WTC11 (cell line): ENCODE data around the gene TTC1. TPM values are rescaled to one million over a fixed set of nuclear protein-coding genes. Genes with fewer than 3 reads are reported as not detected.

Experiments used
- ATAC-seq: fragments of 200-7000 bp; cut with Tn5 transposase; 2 replicates; pipeline ENCODE4 v1.10.0; 2021; ENCODE audit warnings: mild to moderate bottlenecking, moderate library complexity
- CTCF ChIA-PET: fragments of 300-600 bp; sonication (Branson Sonifier 250); formaldehyde crosslinking; loops from one replicate; lab custom pipeline; 2021; ENCODE audit warnings: antibody characterized with exemption; lab: Charles Lee
- POLR2A ChIA-PET: fragments of 350-600 bp; sonication (Branson Sonifier 250); formaldehyde crosslinking; loops from one replicate; lab custom pipeline; 2021; ENCODE audit warnings: antibody characterized with exemption; lab: Charles Lee
- DNase-seq: peaks from one replicate; pipeline ENCODE4 v3.0.0; 2021; ENCODE audit warnings: low spot score
- H3K27ac Mint-ChIP-seq: 2 replicates; pipeline ENCODE4 v1.8.0; 2021; ENCODE audit warnings: mixed read lengths
- H3K27me3 Mint-ChIP-seq: 2 replicates; pipeline ENCODE4 v1.8.0; 2021; ENCODE audit warnings: low read depth, mild to moderate bottlenecking, moderate library complexity, mixed read lengths
- H3K36me3 Mint-ChIP-seq: 2 replicates; pipeline ENCODE4 v1.8.0; 2021; ENCODE audit warnings: mixed read lengths
- H3K4me1 Mint-ChIP-seq: 2 replicates; pipeline ENCODE4 v1.8.0; 2022; ENCODE audit warnings: mixed read lengths
- H3K4me3 Mint-ChIP-seq: 2 replicates; pipeline ENCODE4 v1.8.0; 2021; ENCODE audit warnings: mild to moderate bottlenecking, moderate library complexity, mixed read lengths
- H3K9me3 Mint-ChIP-seq: 2 replicates; pipeline ENCODE4 v1.8.0; 2021; ENCODE audit warnings: mixed read lengths
- ARID4B ChIP-seq: sonication (generic); formaldehyde crosslinking; IDR thresholded peaks from 2 replicates; pipeline ENCODE4 v1.8.0; 2023; ENCODE audit warnings: missing genetic modification reagents, mild to moderate bottlenecking, borderline replicate concordance
- ATF1 ChIP-seq: sonication (generic); formaldehyde crosslinking; IDR thresholded peaks from 2 replicates; pipeline ENCODE4 v1.8.1; 2023; ENCODE audit warnings: mild to moderate bottlenecking, moderate library complexity, missing genetic modification reagents
- ATF3 ChIP-seq: sonication (generic); formaldehyde crosslinking; conservative IDR thresholded peaks from 2 replicates; pipeline ENCODE4 v1.8.1; 2022; ENCODE audit warnings: mild to moderate bottlenecking, missing genetic modification reagents
- CREM ChIP-seq: sonication (generic); formaldehyde crosslinking; IDR thresholded peaks from 2 replicates; pipeline ENCODE4 v1.8.1; 2022; ENCODE audit warnings: mild to moderate bottlenecking, missing genetic modification reagents, moderate library complexity
- E2F5 ChIP-seq: sonication (generic); formaldehyde crosslinking; IDR thresholded peaks from 2 replicates; pipeline ENCODE4 v1.8.1; 2022; ENCODE audit warnings: mild to moderate bottlenecking, moderate library complexity, missing genetic modification reagents
- FOXK1 ChIP-seq: sonication (generic); formaldehyde crosslinking; IDR thresholded peaks from 2 replicates; pipeline ENCODE4 v1.8.0; 2022; ENCODE audit warnings: mild to moderate bottlenecking, moderate library complexity, missing genetic modification reagents
- HMGXB4 ChIP-seq: sonication (generic); formaldehyde crosslinking; IDR thresholded peaks from 2 replicates; pipeline ENCODE4 v1.8.1; 2023; ENCODE audit warnings: mild to moderate bottlenecking, moderate library complexity, missing genetic modification reagents
- MXD4 ChIP-seq: fragments of 250-450 bp; sonication (Bioruptor Pico); IDR thresholded peaks from 2 replicates; pipeline ENCODE4 v1.8.0; 2021; ENCODE audit warnings: mild to moderate bottlenecking, moderate library complexity, borderline replicate concordance
- MYBL2 ChIP-seq: sonication (generic); formaldehyde crosslinking; IDR thresholded peaks from 2 replicates; pipeline ENCODE4 v1.8.1; 2023; ENCODE audit warnings: mild to moderate bottlenecking, moderate library complexity, missing genetic modification reagents
- NFYB ChIP-seq: sonication (generic); formaldehyde crosslinking; conservative IDR thresholded peaks from 2 replicates; pipeline ENCODE4 v1.8.0; 2022; ENCODE audit warnings: low read depth, missing genetic modification reagents
- NR1H2 ChIP-seq: sonication (generic); formaldehyde crosslinking; IDR thresholded peaks from 2 replicates; pipeline ENCODE4 v1.9.0; 2021; ENCODE audit warnings: mild to moderate bottlenecking, moderate library complexity, missing genetic modification reagents
- OVOL2 ChIP-seq: fragments of 250-450 bp; sonication (Bioruptor Pico); IDR thresholded peaks from 2 replicates; pipeline ENCODE4 v1.9.0; 2021; ENCODE audit warnings: mild to moderate bottlenecking, borderline replicate concordance
- PRRX2 ChIP-seq: fragments of 250-450 bp; sonication (Bioruptor Pico); IDR thresholded peaks from 2 replicates; pipeline ENCODE4 v1.8.0; 2021; ENCODE audit warnings: mild to moderate bottlenecking
- ZNF263 ChIP-seq: sonication (generic); formaldehyde crosslinking; IDR thresholded peaks from 2 replicates; pipeline ENCODE4 v1.8.1; 2022; ENCODE audit warnings: low read depth, mild to moderate bottlenecking, moderate library complexity, missing genetic modification reagents
- ZNF396 ChIP-seq: fragments of 250-450 bp; sonication (Bioruptor Pico); IDR thresholded peaks from 2 replicates; pipeline ENCODE4 v1.8.0; 2021; ENCODE audit warnings: mild to moderate bottlenecking, moderate library complexity, borderline replicate concordance
- ZNF423 ChIP-seq: fragments of 250-450 bp; sonication (Bioruptor Pico); IDR thresholded peaks from 2 replicates; pipeline ENCODE4 v2.1.2; 2022; ENCODE audit warnings: mild to moderate bottlenecking, moderate library complexity
- total RNA-seq: library from RNA; stranded (reverse); gene quantifications from 3 replicates; pipeline ENCODE4 v1.2.3, GENCODE V29; 2021
- TF ChIP-seq, protein P1 (sequence below): sonication (generic); formaldehyde crosslinking; IDR thresholded peaks from 2 replicates; pipeline ENCODE4 v1.8.0; 2023; ENCODE audit warnings: missing genetic modification reagents
- TF ChIP-seq, protein P2 (sequence below): fragments of 250-450 bp; sonication (Bioruptor Pico); IDR thresholded peaks from 2 replicates; pipeline ENCODE4 v1.9.0; 2021; ENCODE audit warnings: mild to moderate bottlenecking
- TF ChIP-seq, protein P3 (sequence below): sonication (generic); formaldehyde crosslinking; IDR thresholded peaks from 2 replicates; pipeline ENCODE4 v1.8.0; 2022; ENCODE audit warnings: mild to moderate bottlenecking, missing genetic modification reagents
- TF ChIP-seq, protein P4 (sequence below): fragments of 250-450 bp; sonication (Bioruptor Pico); conservative IDR thresholded peaks from 2 replicates; pipeline ENCODE4 v1.9.0; 2021; ENCODE audit warnings: mild to moderate bottlenecking
- TF ChIP-seq, protein P5 (sequence below): sonication (generic); formaldehyde crosslinking; IDR thresholded peaks from 2 replicates; pipeline ENCODE4 v1.8.1; 2023; ENCODE audit warnings: mild to moderate bottlenecking, missing genetic modification reagents, moderate library complexity

The TTC1 gene
- total RNA-seq, 1 experiment from 2014 or later = 47.4 TPM

DNA sequence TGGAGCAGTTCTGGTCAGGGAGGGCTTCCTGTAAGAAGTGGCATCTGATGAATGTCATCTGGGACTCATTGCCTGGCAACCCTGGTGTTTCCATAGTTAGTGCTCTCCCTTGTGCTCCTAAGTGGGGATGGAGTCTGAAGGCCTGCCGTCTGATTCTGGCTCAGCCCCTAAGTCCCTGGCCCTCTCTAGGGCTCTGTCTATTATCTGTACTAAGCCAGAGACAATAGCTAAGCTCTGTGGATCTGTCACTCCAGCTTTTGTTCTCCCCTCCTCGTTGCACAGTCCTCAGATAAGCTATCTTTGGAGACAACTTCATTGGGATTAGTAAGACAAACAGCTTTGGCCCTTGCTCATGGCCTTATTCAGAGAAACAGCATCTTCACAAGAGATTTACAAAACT lies 30.6 kb upstream of the TTC1 start (continued):
- TF ChIP-seq, protein P1, sequence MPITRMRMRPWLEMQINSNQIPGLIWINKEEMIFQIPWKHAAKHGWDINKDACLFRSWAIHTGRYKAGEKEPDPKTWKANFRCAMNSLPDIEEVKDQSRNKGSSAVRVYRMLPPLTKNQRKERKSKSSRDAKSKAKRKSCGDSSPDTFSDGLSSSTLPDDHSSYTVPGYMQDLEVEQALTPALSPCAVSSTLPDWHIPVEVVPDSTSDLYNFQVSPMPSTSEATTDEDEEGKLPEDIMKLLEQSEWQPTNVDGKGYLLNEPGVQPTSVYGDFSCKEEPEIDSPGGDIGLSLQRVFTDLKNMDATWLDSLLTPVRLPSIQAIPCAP = no peak
- TF ChIP-seq, protein P2, sequence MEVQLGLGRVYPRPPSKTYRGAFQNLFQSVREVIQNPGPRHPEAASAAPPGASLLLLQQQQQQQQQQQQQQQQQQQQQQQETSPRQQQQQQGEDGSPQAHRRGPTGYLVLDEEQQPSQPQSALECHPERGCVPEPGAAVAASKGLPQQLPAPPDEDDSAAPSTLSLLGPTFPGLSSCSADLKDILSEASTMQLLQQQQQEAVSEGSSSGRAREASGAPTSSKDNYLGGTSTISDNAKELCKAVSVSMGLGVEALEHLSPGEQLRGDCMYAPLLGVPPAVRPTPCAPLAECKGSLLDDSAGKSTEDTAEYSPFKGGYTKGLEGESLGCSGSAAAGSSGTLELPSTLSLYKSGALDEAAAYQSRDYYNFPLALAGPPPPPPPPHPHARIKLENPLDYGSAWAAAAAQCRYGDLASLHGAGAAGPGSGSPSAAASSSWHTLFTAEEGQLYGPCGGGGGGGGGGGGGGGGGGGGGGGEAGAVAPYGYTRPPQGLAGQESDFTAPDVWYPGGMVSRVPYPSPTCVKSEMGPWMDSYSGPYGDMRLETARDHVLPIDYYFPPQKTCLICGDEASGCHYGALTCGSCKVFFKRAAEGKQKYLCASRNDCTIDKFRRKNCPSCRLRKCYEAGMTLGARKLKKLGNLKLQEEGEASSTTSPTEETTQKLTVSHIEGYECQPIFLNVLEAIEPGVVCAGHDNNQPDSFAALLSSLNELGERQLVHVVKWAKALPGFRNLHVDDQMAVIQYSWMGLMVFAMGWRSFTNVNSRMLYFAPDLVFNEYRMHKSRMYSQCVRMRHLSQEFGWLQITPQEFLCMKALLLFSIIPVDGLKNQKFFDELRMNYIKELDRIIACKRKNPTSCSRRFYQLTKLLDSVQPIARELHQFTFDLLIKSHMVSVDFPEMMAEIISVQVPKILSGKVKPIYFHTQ = no peak
- TF ChIP-seq ARID4B (CRISPR knock-in tag) = no peak
- TF ChIP-seq, all 79 proteins: peak for 0

- H3K4me1 Mint-ChIP-seq = 0 out of 2 replicates have a peak, but pooled peaks cover 3% of the 10 kb centered on the region
- no peak for DNase-seq
- H3K9me3 Mint-ChIP-seq = no peaks in the 10 kb centered on the region
- H3K27ac Mint-ChIP-seq = no peak overlapping the region
- CTCF ChIA-PET = no interaction called here
- POLR2A ChIA-PET = no interaction called here
- peaks cover 54% of the 10 kb centered on the region for H3K27me3 Mint-ChIP-seq
- no peaks in the 10 kb centered on the region for H3K36me3 Mint-ChIP-seq
- no peak for ATAC-seq
- no peak overlapping the region for H3K4me3 Mint-ChIP-seq
- no peak for TF ChIP-seq PRRX2 (CRISPR knock-in tag)
- no peak for TF ChIP-seq ATF3 (CRISPR knock-in tag)
- no peak for TF ChIP-seq E2F5 (CRISPR knock-in tag)
- no peak for TF ChIP-seq MYBL2 (CRISPR knock-in tag)
- TF ChIP-seq NFYB (CRISPR knock-in tag) = no peak
- TF ChIP-seq, protein P3, sequence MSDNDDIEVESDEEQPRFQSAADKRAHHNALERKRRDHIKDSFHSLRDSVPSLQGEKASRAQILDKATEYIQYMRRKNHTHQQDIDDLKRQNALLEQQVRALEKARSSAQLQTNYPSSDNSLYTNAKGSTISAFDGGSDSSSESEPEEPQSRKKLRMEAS = no peak
- TF ChIP-seq, protein P4, sequence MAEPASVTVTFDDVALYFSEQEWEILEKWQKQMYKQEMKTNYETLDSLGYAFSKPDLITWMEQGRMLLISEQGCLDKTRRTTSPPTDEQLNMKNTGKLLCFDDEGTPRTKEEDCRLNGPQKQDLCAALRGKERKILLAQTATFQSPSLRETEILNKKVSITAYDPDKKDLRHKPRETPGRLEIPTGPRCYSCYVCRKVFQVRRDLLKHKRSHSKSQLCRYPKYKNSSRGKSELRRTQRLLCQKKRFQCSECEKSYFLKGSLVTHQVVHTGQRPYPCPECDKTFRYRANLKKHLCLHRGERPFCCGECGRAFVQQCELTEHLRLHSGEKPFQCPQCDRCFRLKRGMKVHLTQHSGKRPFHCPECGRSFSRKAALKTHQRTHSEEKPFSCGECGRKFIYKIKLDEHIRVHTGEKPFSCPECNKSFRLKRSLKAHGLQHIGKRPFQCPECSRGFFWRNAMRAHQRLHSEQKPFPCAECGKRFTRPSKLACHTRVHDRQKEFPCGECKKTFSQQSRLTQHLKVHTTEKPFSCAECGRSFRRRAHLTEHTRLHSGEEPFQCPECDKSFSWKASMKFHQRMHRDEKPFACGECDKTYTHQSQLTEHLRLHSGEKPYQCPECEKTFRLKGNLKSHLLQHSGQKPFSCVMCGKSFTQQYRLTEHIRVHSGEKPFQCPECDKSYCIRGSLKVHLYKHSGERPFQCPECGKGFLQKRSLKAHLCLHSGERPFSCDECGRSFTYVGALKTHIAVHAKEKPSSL (CRISPR knock-in tag) = no peak
- TF ChIP-seq, protein P5, sequence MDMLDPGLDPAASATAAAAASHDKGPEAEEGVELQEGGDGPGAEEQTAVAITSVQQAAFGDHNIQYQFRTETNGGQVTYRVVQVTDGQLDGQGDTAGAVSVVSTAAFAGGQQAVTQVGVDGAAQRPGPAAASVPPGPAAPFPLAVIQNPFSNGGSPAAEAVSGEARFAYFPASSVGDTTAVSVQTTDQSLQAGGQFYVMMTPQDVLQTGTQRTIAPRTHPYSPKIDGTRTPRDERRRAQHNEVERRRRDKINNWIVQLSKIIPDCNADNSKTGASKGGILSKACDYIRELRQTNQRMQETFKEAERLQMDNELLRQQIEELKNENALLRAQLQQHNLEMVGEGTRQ = no peak
- no peak for TF ChIP-seq ZNF263 (CRISPR knock-in tag)
- no peak for TF ChIP-seq OVOL2
- no peak for TF ChIP-seq ZNF423 (CRISPR knock-in tag)
- no peak for TF ChIP-seq ATF1 (CRISPR knock-in tag)
- no peak for TF ChIP-seq FOXK1
- no peak for TF ChIP-seq CREM (CRISPR knock-in tag)
- TF ChIP-seq NR1H2 (CRISPR knock-in tag) = no peak
- no peak for TF ChIP-seq MXD4 (CRISPR knock-in tag)
- no peak for TF ChIP-seq ZNF396 (CRISPR knock-in tag)
- TF ChIP-seq HMGXB4 = no peak
These were observed 26.3 kb upstream of the TTC1 start for GRCh38 chr5:159982421-159983173.
